ENCODE data around the gene PFKFB1. TPM values are rescaled to one million over a fixed set of nuclear protein-coding genes. Genes with fewer than 3 reads are reported as not detected.

The PFKFB1 gene
- total RNA-seq, 1 experiment from 2014 or later: 0.42 TPM

GRCh38 chrX:54922547-54922946 lies 71.4 kb downstream of the PFKFB1 start:
- H3K27ac Mint-ChIP-seq: no peak overlapping the region
- H3K4me1 Mint-ChIP-seq: 0 out of 2 replicates have a peak, but pooled peaks cover 3% of the 10 kb centered on the region
- peaks cover 20% of the 10 kb centered on the region; the same call in 1 of the 2 replicates for H3K36me3 Mint-ChIP-seq
- POLR2A ChIA-PET: interaction anchor here (0.7 kb wide), 1 partner anchor 220 kb away, joined by 3 read pairs; no protein-coding TSS in a partner anchor
- TF ChIP-seq ZNF317 (CRISPR knock-in tag; IDR thresholded peaks at IDR 0.05; ENCODE audit: borderline replicate concordance, low read depth): no peak
- CTCF ChIA-PET: interaction anchor here (0.6 to 1.0 kb wide), 4 partner anchors 31 to 283 kb away, joined by 3 to 6 read pairs (median 4); partner anchors contain the start of gene MAGED2
- DNase-seq (ENCODE audit: low spot score) (no peak), ATAC-seq (no peak)
- no peaks in the 10 kb centered on the region for H3K9me3 Mint-ChIP-seq
- no peaks in the 10 kb centered on the region for H3K27me3 Mint-ChIP-seq (ENCODE audit: low read depth)
- H3K4me3 Mint-ChIP-seq: peak overlapping the region; percentile 97; the same call in 1 of the 2 replicates

- POLR2A ChIA-PET: interaction anchor here (0.6 to 0.7 kb wide), 2 partner anchors 78 to 221 kb away, joined by 3 read pairs; partner anchors contain the start of gene APEX2
- DNase-seq (ENCODE audit: low spot score) (peak; percentile 75), ATAC-seq (peak; percentile 89)
- H3K4me1 Mint-ChIP-seq: 0 out of 2 replicates have a peak, but pooled peaks cover 3% of the 10 kb centered on the region
- no peaks in the 10 kb centered on the region; the same call in 1 of the 2 replicates for H3K27me3 Mint-ChIP-seq (ENCODE audit: low read depth)
- no peaks in the 10 kb centered on the region for H3K9me3 Mint-ChIP-seq
- H3K4me3 Mint-ChIP-seq: peak overlapping the region; percentile 97
- H3K27ac Mint-ChIP-seq: peak overlapping the region; percentile 91
- H3K36me3 Mint-ChIP-seq: peaks cover 17% of the 10 kb centered on the region; the same call in 1 of the 2 replicates
- CTCF ChIA-PET: interaction anchor here (0.6 to 1.7 kb wide), 5 partner anchors 30 to 282 kb away, joined by 3 to 6 read pairs (median 4); partner anchors contain the start of genes APEX2 and MAGED2
- TF ChIP-seq, protein P1, sequence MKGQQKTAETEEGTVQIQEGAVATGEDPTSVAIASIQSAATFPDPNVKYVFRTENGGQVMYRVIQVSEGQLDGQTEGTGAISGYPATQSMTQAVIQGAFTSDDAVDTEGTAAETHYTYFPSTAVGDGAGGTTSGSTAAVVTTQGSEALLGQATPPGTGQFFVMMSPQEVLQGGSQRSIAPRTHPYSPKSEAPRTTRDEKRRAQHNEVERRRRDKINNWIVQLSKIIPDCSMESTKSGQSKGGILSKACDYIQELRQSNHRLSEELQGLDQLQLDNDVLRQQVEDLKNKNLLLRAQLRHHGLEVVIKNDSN (CRISPR knock-in tag; IDR thresholded peaks at IDR 0.05): no peak
- TF ChIP-seq E2F5 (CRISPR knock-in tag; IDR thresholded peaks at IDR 0.05) (no peak), CREB1 (CRISPR knock-in tag; IDR thresholded peaks at IDR 0.05) (no peak), ZNF423 (CRISPR knock-in tag; IDR thresholded peaks at IDR 0.05) (no peak), RELA (CRISPR knock-in tag; IDR thresholded peaks at IDR 0.05; ENCODE audit: borderline replicate concordance) (no peak), FOXJ3 (CRISPR knock-in tag; IDR thresholded peaks at IDR 0.05; ENCODE audit: borderline replicate concordance) (no peak), GRHL2 (CRISPR knock-in tag; IDR thresholded peaks at IDR 0.05; ENCODE audit: insufficient replicate concordance, severe bottlenecking) (no peak), CDX4 (CRISPR knock-in tag; IDR thresholded peaks at IDR 0.05; ENCODE audit: borderline replicate concordance) (no peak), FOXK1 (CRISPR knock-in tag; IDR thresholded peaks at IDR 0.05) (no peak), PRRX2 (CRISPR knock-in tag; IDR thresholded peaks at IDR 0.05) (no peak), CBFB (CRISPR knock-in tag; IDR thresholded peaks at IDR 0.05; ENCODE audit: low read depth) (no peak), ZNF263 (CRISPR knock-in tag; IDR thresholded peaks at IDR 0.05; ENCODE audit: low read depth) (no peak), NFATC4 (CRISPR knock-in tag; IDR thresholded peaks at IDR 0.05) (no peak), STAT6 (CRISPR knock-in tag; conservative IDR thresholded peaks at IDR 0.05; ENCODE audit: low read depth) (no peak), ZNF138 (CRISPR knock-in tag; conservative IDR thresholded peaks at IDR 0.05) (no peak)
- TF ChIP-seq, protein P2, sequence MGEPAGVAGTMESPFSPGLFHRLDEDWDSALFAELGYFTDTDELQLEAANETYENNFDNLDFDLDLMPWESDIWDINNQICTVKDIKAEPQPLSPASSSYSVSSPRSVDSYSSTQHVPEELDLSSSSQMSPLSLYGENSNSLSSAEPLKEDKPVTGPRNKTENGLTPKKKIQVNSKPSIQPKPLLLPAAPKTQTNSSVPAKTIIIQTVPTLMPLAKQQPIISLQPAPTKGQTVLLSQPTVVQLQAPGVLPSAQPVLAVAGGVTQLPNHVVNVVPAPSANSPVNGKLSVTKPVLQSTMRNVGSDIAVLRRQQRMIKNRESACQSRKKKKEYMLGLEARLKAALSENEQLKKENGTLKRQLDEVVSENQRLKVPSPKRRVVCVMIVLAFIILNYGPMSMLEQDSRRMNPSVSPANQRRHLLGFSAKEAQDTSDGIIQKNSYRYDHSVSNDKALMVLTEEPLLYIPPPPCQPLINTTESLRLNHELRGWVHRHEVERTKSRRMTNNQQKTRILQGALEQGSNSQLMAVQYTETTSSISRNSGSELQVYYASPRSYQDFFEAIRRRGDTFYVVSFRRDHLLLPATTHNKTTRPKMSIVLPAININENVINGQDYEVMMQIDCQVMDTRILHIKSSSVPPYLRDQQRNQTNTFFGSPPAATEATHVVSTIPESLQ (CRISPR knock-in tag; IDR thresholded peaks at IDR 0.05): no peak
These were observed 72.5 kb downstream of the PFKFB1 start for GRCh38 chrX:54921427-54922021.
